ENCODE measurements around the gene TCF7L2. TPM values are rescaled to one million over a fixed set of nuclear protein-coding genes. Genes with fewer than 3 reads are reported as not detected.

Gene TCF7L2
- total RNA-seq, 1 donor from 2014 or later: 109 TPM

- no peaks in the 10 kb centered on the region for H3K9me3 Mint-ChIP-seq (ENCODE audit: low read depth)
- peak overlapping the region; percentile 71 for H3K27ac Mint-ChIP-seq
- no peak overlapping the region for H3K4me3 Mint-ChIP-seq (ENCODE audit: low read depth)
- TF ChIP-seq CTCF (IDR thresholded peaks at IDR 0.05; ENCODE audit: unreplicated experiment): no peak
- H3K36me3 Mint-ChIP-seq (ENCODE audit: insufficient read depth): peaks cover 35% of the 10 kb centered on the region
- H3K27me3 Mint-ChIP-seq: no peaks in the 10 kb centered on the region
- no peak for DNase-seq (ENCODE audit: low spot score, unreplicated experiment)
- peaks cover 43% of the 10 kb centered on the region for H3K4me1 Mint-ChIP-seq (ENCODE audit: low read depth)
Observed at GRCh38 chr10:113089551-113089950, 139.5 kb downstream of the TCF7L2 start.

- Mint-ChIP-seq H3K27me3 (no peaks in the 10 kb centered on the region), H3K4me1 (ENCODE audit: low read depth) (peaks cover 40% of the 10 kb centered on the region), H3K9me3 (ENCODE audit: low read depth) (no peaks in the 10 kb centered on the region), H3K4me3 (ENCODE audit: low read depth) (no peak overlapping the region), H3K27ac (peak overlapping the region; percentile 53), H3K36me3 (ENCODE audit: insufficient read depth) (peaks cover 41% of the 10 kb centered on the region)
- no peak for TF ChIP-seq CTCF (IDR thresholded peaks at IDR 0.05; ENCODE audit: unreplicated experiment)
- DNase-seq (ENCODE audit: low spot score, unreplicated experiment): no peak
Observed at GRCh38 chr10:113091920-113092319, 141.9 kb downstream of the TCF7L2 start.

- no peak overlapping the region for H3K4me3 Mint-ChIP-seq (ENCODE audit: low read depth)
- peak overlapping the region; percentile 92 for H3K27ac Mint-ChIP-seq
- H3K36me3 Mint-ChIP-seq (ENCODE audit: insufficient read depth): peaks cover 39% of the 10 kb centered on the region
Observed at GRCh38 chr10:113093188-113094113, 143.4 kb downstream of the TCF7L2 start.

GRCh38 chr10:113094114-113094486 lies 144.1 kb downstream of the TCF7L2 start:
- Mint-ChIP-seq H3K27ac (peak overlapping the region; percentile 92), H3K27me3 (no peaks in the 10 kb centered on the region), H3K4me1 (ENCODE audit: low read depth) (peaks cover 39% of the 10 kb centered on the region)

More at GRCh38 chr10:113093188-113094113, 143.4 kb downstream of the TCF7L2 start:
- peaks cover 34% of the 10 kb centered on the region for H3K4me1 Mint-ChIP-seq (ENCODE audit: low read depth)
- no peaks in the 10 kb centered on the region for H3K27me3 Mint-ChIP-seq
- no peak for TF ChIP-seq CTCF (IDR thresholded peaks at IDR 0.05; ENCODE audit: unreplicated experiment)
- no peaks in the 10 kb centered on the region for H3K9me3 Mint-ChIP-seq (ENCODE audit: low read depth)
- no peak for DNase-seq (ENCODE audit: low spot score, unreplicated experiment)

More at GRCh38 chr10:113094114-113094486, 144.1 kb downstream of the TCF7L2 start:
- no peak for TF ChIP-seq CTCF (IDR thresholded peaks at IDR 0.05; ENCODE audit: unreplicated experiment)
- no peak overlapping the region for H3K4me3 Mint-ChIP-seq (ENCODE audit: low read depth)
- no peaks in the 10 kb centered on the region for H3K9me3 Mint-ChIP-seq (ENCODE audit: low read depth)
- DNase-seq (ENCODE audit: low spot score, unreplicated experiment): no peak
- H3K36me3 Mint-ChIP-seq (ENCODE audit: insufficient read depth): peaks cover 37% of the 10 kb centered on the region
